ENCODE data around the gene C6orf47.
A peak's percentile ranks its signal among the peaks of the same experiment; 100 is the strongest.

The C6orf47 gene

DNA sequence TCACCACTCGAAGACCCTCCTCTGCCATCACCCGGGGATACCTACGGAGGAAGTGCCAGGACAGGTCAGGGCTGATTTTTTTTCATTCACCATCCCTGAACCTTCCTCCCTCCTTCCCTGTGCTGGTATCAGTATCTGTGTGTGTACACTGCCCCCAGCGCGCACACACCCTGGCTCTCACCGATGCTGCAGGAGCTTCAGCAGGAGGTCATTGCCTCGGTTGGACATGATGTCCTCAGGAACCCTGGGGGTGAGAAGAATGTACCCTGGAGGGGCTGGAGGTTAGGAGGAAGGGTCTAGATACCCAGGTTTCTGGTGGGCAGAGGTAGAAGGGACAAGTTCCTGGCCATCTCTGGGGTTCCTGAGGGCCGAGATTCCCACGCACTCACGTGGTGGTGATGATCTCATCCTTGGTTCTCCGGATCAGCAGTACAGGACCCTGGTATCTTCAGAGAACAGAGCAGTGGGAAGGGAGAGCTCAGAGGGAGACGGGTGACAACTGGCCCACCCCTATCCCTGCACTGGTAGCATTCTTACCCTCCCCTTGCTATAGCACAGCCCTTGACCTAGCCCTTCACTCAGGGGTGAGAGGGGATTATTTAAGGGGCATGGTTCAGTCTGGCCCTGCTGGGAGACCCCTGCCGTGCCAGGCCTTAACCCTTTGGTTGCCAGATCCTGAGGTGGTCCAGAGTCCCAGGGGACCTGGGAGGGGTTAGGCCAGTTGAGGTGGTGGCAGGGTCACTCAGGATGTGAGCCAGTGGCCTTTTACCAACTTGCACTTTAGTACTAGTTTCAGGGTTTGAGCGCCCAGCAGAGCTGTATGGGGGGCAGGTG is 27.5 kb upstream of the C6orf47 start:
- DNase-seq (ENCODE audit: insufficient read length, low spot score) = no peak
- no peak for FAIRE-seq

DNA sequence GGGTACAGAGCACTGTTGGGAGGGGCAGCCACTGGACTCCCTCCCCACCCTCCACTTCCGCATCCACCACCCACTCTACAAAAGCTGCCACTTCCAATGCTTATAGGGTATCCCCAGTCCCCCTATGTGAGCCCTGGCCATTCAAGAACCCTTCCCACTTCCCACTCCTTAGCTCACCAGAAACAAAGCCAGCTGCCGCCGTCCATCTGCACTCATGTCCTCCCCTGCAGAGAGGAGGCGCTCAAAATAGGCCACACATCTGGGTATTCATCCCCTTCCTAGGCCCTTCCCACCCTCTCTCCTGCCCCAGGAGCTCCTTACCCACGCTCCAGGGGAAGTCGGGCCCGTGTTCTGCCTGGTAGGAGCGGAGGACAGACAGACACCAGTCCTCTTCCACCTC is 26.7 kb upstream of the C6orf47 start:
- no peak for DNase-seq (ENCODE audit: insufficient read length, low spot score)
- no peak for FAIRE-seq

DNA sequence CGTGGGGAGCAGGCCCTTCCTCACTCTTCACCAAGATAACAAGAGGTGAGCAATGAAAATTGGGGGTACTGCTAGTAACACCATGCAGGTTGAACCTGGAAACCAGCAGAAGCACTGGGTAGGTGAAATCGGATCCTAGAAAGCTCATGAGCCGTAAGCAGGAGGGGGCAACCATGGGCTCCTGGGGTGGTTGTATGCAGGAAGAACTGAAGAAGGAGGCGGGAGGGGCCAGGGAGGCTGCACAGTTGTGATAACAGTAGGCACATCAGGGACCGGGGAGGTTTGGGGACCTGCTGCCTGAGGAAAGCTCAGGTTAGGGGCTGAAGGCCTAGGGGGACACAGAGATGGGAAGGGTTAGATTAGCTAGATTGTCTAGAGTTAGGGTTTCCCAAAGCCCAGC is 25.9 kb upstream of the C6orf47 start:
- DNase-seq (ENCODE audit: insufficient read length, low spot score) (no peak), FAIRE-seq (no peak)

DNA sequence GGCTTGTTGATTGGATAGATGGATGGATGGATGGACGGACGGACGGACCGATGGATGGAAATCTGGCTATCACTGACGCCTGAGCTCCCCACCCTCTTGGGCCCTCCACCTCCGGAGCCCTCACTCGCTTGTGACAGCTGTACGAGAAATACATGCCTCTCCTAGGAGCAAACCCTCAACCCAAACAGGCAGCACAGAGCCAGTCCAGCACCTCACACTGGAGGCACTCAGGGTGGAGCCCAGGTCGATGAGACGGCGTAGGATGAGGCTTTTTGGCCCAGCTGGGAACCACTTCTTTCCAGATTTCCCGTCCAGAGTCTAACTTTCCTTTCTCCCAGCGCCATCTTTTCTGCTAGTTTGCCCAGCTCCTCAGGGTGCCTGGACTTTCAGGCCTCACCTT is 23.0 kb upstream of the C6orf47 start:
- no peak for FAIRE-seq
- no peak for DNase-seq (ENCODE audit: insufficient read length, low spot score)

DNA sequence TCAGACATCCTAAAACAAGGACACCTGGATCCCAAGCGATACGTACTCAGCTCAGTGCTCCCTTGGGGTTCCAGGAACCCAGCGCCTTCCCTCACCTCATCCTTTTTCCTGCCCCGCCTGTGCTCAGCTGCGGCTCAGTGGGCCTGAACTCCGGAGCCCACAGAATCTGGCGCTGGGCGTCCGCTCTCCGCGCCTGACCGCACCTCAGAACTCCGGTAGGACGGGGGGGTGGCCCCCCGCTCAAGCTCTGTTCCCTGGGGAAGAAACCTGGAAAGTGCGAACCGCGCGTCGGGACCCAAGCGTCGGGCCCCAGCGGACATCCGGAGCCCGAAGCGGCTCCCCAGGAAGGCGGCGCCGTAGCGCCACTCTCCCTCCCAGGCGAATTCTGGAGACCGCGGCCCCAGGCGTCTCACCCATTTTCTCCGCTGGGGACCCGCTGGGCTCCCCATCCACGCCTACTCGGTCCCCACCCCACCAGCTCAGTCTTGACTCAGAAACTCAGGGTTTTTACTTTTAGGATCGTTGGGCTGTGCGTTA is 20.6 kb upstream of the C6orf47 start:
- FAIRE-seq (no peak), DNase-seq (ENCODE audit: insufficient read length, low spot score) (no peak)

DNA sequence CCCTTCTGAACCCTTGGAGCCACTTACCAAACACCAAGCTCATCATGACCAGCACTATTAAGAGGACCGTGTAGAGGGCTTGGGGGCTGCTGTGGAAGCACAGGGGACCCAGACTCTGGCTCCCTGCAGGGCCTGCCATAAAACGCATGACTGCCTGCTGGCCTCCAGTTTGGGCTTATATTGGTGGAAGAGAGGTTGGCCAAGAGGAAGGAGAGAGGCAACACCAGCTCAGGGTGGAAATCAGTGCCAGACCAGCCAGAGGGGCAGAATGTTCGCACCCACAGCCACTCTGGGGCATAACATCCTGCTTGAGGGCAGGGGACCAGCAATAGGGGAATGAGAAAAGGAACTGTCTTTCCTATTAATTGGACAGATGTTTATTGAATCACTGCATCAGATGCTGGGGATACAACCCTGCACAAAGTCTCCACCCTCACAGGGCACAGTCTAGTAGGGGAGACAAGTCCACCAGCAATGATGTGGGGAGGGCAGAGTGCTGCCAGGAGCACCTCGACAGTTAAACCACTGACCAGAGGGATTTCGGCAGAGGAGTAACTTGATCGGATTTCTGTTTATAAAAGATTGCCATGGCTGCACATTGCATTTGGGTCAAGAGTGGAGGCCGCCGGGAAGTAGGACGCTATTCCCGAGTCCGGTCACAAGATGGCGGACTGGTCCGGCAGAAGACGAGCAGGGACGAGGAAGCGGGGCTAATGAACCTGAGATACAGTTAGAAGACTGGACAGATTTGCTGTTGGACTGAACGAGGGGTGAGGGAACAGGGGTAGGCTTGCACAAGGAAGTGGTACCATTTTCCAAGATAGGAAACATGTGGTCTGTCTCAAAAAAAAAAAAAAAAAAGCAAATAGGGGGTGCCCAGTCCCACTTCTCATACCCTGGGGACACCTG is 19.9 kb upstream of the C6orf47 start, which contains the start of gene LY6G5C:
Gene LY6G5C, minus strand, starts transcription at position 842 of the 909 bp plus-strand sequence. Its CDS starts 694 bp downstream, at position 148.
- DNase-seq (ENCODE audit: insufficient read length, low spot score) (peak; percentile 84), FAIRE-seq (peak; percentile 93)

DNA sequence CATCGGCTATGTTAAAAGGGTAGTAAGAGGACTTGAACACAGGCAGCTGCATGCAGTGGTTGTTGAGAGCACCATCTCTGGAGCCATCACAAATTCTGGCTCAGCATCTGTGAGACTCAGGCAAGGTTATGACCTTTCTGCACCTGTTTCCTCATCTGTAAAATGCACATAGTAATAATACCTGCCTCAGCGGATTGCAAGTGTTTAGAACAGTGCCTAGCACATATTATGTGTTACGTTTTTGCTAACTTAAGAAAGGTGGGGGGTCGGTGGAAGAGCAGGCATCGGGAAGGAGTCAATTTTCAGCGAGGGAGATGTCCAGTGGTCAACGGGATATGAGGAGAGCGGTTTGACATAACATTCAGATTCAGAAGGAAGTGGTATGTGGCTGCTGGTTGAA is 17.4 kb upstream of the C6orf47 start:
- DNase-seq (ENCODE audit: insufficient read length, low spot score) (no peak), FAIRE-seq (no peak)

DNA sequence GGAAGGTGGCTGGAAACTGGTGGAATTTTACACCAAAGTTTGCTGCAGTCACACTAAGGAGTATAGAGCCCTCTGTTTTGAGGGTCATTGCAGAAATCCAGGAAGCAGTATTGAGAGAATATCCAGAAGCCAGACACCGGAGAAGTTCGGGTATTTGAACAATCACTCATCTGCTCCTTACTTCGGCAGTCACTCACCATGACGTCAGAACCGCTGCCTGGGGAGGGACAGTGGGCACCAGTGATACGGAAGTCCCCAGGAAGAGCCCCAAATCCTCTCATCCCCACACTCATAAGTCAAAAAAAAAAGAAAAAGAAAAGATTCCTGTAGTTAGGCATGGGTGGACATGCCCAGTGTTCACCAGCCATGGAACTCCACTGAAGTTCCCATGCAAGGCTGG is 16.3 kb upstream of the C6orf47 start:
- FAIRE-seq (no peak), DNase-seq (ENCODE audit: insufficient read length, low spot score) (no peak)

DNA sequence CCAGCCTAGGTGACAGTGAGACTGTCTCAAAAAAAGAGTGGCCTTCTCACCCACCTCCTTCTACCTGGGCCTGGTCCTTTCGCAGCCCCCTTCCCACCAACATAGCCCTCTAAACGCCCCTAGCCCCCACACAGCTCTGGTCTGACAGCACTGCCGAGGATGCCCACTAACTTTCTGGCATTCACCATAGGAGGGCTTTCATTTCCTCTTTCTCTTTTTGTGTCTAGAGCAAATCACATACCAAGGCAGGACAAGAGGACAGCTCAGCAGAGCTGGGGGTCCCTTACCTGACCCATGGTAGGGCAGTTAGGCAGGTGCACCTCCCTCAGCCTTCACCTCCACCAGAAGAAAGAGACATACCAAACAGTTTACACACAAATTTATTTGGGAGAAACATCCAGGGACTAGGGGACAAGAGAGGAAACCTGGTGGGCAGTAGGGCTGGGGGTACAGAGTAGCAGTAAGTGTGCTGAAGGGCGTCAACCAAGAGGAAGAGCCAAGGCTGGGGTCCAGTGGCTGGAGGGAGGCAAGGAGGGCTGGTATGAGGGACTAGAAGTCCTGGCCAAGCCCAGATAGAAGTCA is 15.8 kb upstream of the C6orf47 start:
- DNase-seq (ENCODE audit: insufficient read length, low spot score) = no peak

DNA sequence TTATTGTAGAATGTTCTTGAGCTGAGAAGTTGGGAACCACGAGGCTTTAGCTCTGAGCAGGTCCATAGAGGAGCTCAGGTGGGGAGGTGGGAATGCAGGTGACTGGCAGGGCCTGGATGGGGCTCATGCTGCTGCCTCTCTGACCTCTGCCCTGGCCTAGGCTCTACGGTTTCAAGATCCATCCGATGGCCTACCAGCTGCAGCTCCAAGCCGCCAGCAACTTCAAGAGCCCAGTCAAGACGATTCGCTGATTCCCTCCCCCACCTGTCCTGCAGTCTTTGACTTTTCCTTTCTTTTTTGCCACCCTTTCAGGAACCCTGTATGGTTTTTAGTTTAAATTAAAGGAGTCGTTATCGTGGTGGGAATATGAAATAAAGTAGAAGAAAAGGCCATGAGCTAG is 9.1 kb upstream of the C6orf47 start, which contains the start of gene LY6G5B:
Gene LY6G5B, plus strand, starts transcription at position 301 of the 400 bp plus-strand sequence. CDS start 975 bp downstream, outside the sequence.
- FAIRE-seq (no peak), DNase-seq (ENCODE audit: insufficient read length, low spot score) (no peak)

More for the DNA sequence above, 15.8 kb upstream of the C6orf47 start:
- FAIRE-seq = no peak

DNA sequence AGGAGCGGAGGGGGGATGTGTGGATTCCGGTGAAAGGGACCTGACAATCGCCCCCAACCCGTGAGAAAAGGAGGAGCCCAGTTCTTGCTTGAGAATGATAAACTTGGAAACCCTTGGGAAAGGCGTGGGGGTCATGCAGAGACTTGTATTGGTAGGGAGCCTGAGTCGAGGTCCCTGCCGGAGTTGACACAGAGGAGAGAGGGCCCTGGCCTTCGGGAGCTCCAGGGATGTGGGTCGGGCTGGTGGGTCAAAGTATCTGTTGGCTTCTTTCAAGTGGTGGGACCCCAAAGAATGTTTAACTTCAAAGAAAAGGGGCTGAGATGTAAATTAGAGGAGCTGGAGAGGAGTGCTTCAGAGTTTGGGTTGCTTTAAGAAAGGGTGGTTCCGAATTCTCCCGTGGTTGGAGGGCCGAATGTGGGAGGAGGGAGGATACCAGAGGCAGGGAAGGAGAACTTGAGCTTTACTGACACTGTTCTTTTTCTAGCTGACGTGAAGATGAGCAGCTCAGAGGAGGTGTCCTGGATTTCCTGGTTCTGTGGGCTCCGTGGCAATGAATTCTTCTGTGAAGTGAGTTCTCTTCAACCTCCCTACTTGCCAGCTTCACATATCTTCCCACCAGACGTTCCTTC is 5.9 kb upstream of the C6orf47 start:
- no peak for FAIRE-seq
- no peak for DNase-seq (ENCODE audit: insufficient read length, low spot score)

DNA sequence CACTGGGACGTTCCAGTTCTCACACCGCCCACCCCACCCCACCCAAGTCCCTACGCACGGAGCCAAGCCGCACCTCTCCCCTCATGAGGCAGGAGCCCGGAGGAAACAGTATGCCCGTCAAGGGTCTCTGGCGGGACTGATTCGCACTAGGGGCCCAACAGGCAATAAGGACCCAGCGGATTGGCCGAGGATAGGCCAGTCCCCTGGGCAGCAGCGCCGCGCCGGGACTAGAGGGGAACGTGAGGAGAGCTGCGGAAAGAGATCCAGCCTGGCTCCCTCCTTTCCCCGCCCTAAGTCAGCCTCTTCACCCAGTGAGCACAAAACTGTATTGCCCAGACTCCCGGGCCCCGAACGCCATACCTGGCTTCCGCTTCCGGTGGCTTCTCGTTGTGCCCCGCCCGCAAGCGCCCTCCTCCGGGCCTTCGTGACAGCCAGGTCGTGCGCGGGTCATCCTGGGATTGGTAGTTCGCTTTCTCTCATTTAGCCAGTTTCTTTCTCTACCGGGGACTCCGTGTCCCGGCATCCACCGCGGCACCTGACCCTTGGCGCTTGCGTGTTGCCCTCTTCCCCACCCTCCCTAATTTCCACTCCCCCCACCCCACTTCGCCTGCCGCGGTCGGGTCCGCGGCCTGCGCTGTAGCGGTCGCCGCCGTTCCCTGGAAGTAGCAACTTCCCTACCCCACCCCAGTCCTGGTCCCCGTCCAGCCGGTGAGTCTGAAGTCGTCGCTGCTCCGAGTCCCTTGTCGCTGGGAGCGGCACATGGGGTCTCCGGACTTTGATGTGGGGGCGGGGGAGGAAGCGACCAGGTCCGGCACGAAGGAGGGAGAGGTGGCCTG is 5.1 kb upstream of the C6orf47 start, which contains the start of gene CSNK2B:
Gene CSNK2B, plus strand, starts transcription at position 580 of the 836 bp plus-strand sequence. CDS start 752 bp downstream, outside the sequence.
- FAIRE-seq (peak; percentile 60), DNase-seq (ENCODE audit: insufficient read length, low spot score) (peak; percentile 95)

DNA sequence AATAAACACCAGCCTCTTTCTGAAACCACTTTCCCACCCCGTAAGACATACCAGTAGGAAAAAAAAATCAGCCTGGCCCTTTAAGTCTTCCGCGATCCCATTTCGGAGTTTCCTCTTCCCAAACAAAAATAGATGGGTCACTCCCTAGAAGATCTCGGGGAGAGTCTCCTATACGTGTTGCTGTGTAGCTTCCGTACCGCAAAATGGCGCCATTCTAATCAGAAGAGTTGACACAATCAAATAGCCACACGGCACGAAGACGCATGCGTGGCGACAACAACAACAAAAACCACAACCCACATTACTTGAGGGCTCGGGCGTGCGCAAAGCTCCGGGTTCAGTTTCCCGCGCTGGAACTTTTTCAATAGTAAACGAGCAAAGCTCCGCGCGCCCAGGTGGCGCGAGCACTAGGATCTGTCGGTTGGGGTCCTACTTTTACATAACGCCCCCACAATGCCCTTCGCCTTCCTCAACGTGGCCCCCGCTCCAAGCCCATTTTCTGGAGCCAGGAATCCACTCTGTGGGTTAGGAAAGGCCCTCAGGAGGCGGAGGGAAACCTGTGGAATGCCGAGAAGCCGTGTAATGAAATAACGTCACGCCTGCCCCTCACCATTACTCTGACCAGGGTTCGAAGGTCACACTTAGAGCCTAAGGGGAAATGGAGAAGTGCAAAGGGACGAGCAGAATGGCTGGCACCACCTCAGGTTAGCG is 4.4 kb upstream of the C6orf47 start, which contains the start of gene GPANK1:
Gene GPANK1, minus strand, starts transcription at position 208 of the 711 bp plus-strand sequence. CDS start 519 bp downstream, outside the sequence.
- DNase-seq (ENCODE audit: insufficient read length, low spot score) (peak; percentile 84), FAIRE-seq (no peak)

DNA sequence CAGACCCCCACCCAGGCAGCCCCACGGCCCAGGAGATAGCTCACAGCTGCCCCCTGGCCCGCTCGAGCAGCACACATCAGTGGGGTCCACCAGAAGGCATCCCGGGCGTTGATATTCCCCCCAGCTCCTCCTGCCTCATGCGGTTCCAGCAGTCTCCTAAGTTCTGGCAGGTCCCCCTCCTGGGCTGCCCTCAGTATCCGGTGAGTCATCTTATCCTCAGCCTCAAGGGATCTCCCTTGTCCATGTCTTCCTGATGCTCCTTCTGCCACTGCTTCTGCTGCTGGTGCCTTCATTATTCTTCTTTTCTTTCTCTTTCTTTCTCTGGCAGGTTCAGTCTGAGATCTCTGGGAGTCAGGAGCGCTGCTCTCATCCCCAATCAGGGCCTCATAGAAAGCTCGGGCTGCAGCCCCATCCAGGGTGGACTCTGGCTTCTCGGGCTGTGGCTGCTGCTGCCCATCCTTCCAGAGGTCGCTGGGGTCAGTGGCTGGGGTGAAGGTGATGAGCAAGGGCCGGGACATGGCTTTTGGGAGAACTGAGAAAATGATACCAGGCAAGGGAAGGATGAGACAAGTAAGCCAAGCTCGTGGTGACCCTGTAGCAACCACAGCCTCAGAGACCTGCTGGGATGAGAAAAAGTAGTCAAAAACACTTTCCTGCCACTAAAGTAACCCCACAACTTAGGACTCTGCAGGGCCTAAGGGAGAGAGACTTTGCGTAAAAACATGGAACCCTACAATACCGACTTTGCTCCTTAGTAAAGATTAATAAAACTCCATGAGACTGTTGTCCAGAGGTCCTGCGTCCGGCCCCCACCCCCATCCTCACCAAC is 3.6 kb upstream of the C6orf47 start:
- peak; percentile 70 for DNase-seq (ENCODE audit: insufficient read length, low spot score)
- no peak for FAIRE-seq

DNA sequence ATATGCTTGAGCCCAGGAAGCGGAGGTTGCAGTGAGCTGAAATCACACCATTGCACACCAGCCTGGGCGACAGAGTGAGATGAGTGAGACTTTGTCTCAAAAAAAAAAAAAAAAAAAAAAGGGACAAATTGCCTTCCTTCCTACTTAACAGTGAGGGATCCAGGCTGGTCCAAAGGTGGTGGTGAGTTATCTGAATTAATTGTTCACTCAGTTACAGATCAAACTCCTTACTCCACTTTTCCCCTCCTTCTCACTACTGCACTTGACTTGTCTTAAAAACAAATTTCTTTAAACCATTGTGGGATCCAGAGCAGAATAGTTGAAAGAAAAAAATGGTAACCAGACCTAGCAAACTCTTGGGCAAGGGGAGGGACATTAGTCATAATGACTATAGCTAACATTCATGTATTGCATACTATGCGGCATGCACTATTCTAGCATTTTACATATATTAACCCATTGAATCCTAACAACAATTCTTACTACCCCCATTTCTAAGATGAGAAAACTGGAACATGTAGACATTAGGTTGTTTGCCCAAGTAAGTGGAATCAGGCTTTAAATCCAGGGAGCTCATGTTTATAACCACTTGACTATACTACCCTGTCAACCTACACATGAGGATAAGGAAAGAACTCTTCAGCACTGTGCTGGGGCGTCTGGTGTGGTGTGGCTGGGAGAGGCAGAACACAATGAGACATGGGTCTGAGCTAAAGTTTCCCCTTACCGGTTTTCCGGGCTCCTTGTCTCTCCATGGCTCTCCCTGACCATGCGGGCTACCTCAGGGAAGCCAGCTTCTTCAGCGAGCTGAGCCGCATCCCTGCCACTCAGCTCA is 2.8 kb upstream of the C6orf47 start:
- DNase-seq (ENCODE audit: insufficient read length, low spot score) (no peak), FAIRE-seq (no peak)

DNA sequence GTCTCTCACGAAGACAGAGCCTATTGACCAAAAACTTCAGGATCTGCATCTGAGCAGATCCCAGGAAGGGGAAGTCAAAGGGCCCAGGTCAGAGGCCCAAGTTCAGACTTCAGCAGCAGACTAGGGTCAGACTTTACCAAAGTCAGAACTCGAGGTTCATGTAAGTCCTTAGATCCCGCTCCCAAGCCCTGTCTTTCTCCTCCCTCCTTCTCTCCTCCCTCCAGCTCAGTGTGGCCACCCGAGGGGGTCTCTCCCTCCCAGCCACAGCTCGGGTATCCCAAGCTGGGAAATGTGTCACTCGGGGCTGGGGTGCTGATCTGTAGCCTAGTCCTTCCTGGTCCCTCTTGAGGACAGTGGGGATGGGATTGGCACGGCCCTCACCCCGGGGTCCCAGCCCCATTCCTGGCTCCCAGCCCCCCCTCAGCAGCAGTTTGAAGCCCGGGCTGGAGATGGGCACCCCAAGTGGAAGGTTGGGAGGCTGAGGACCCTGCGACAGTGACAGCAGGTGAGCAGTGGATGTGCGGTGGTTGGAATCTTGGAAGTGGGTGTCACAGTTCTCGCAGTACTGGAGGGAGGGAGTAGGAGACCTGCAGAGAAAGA is 1.6 kb upstream of the C6orf47 start:
- DNase-seq (ENCODE audit: insufficient read length, low spot score) (no peak), FAIRE-seq (no peak)

Measured in HTR-8/SVneo (cell line).